GM21360 (cell line): Measurements from ENCODE around the gene PSMC6.

ENCODE experiments used
- ATAC-seq: cut with Tn5 transposase; IDR thresholded peaks from one replicate; pipeline ENCODE4 v1.9.1; 2021; ENCODE audit warnings: mild to moderate bottlenecking, moderate library complexity; ENCODE audit not compliant: unreplicated experiment

The PSMC6 gene

GRCh38 chr14:52706724-52707706, at the start of gene PSMC6:
Gene PSMC6 (plus strand): TSS chr14:52707200. CDS start chr14:52707220, 20 bp downstream.
- ATAC-seq, result peak; percentile 96

- no peak for ATAC-seq
Measured at GRCh38 chr14:52660325-52660724, 46.7 kb upstream of the PSMC6 start.

- no peak for ATAC-seq
Measured at GRCh38 chr14:52660832-52661231, 46.2 kb upstream of the PSMC6 start.

GRCh38 chr14:52661314-52661713, 45.7 kb upstream of the PSMC6 start:
- ATAC-seq, result no peak

GRCh38 chr14:52663850-52664249, 43.1 kb upstream of the PSMC6 start:
- ATAC-seq, result no peak

- no peak for ATAC-seq
Measured at GRCh38 chr14:52678591-52678990, 28.4 kb upstream of the PSMC6 start.

- no peak for ATAC-seq
Measured at GRCh38 chr14:52683985-52684520, 22.9 kb upstream of the PSMC6 start.

- ATAC-seq, result no peak
Measured at GRCh38 chr14:52686176-52686575, 20.8 kb upstream of the PSMC6 start.

- ATAC-seq, result no peak
Measured at GRCh38 chr14:52690983-52691760, 15.8 kb upstream of the PSMC6 start.

GRCh38 chr14:52692248-52692962, 14.6 kb upstream of the PSMC6 start:
- no peak for ATAC-seq

GRCh38 chr14:52693036-52693435, 14.0 kb upstream of the PSMC6 start:
- no peak for ATAC-seq

GRCh38 chr14:52693532-52693931, 13.5 kb upstream of the PSMC6 start:
- no peak for ATAC-seq

- ATAC-seq, result peak; percentile 47
Measured at GRCh38 chr14:52694761-52695480, 12.1 kb upstream of the PSMC6 start.

- peak; percentile 63 for ATAC-seq
Measured at GRCh38 chr14:52695481-52696091, 11.4 kb upstream of the PSMC6 start, which contains the start of gene ERO1A. Gene ERO1A (minus strand): TSS chr14:52695558. CDS start chr14:52695481, 77 bp downstream.

- no peak for ATAC-seq
Measured at GRCh38 chr14:52700701-52701172, 6.3 kb upstream of the PSMC6 start.

GRCh38 chr14:52701223-52701622, 5.8 kb upstream of the PSMC6 start:
- ATAC-seq, result no peak

- no peak for ATAC-seq
Measured at GRCh38 chr14:52703225-52703624, 3.8 kb upstream of the PSMC6 start.

GRCh38 chr14:52703664-52704063, 3.3 kb upstream of the PSMC6 start:
- ATAC-seq, result no peak

- no peak for ATAC-seq
Measured at GRCh38 chr14:52706286-52706685, 714 bp upstream of the PSMC6 start.
